ENCODE measurements around the gene RALGAPA2. TPM values are rescaled to one million over a fixed set of nuclear protein-coding genes. Genes with fewer than 3 reads are reported as not detected.

The RALGAPA2 gene
- total RNA-seq, 4 donors from 2014 or later = 89.7 to 126 (median 97.8) TPM

DNA sequence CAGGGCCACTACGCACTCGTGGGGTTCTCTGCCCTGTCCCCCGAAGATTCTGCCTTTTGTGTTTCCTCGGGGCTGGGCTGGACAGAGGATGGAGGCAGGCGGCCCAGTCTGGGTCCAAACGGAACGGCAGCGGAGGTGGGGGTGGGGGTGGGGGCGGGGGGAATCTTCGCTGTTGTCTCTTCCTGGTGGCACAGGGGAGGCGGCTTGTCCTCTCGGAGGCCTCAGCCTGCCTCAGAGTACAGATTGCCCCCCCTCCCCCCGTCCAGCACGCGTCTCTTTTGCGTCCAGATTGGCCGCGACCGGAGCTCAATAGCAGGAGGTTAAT lies 345.9 kb downstream of the RALGAPA2 start:
- Histone ChIP-seq H3K27ac (no peak overlapping the region), H3K4me3 (replicated peaks in 1 of 3) (no peak overlapping the region), H3K27me3 (peaks cover 44% of the 10 kb centered on the region), H3K4me1 (peaks cover 18 to 51% of the 10 kb centered on the region in 2 donors), H3K36me3 (no peaks in the 10 kb centered on the region), H3K9me3 (no peaks in the 10 kb centered on the region)
- intact Hi-C loops (cut with DNase I) = no loop called here
- no peak for TF ChIP-seq POLR2A (IDR thresholded peaks at IDR 0.05)
- TF ChIP-seq, protein P1, sequence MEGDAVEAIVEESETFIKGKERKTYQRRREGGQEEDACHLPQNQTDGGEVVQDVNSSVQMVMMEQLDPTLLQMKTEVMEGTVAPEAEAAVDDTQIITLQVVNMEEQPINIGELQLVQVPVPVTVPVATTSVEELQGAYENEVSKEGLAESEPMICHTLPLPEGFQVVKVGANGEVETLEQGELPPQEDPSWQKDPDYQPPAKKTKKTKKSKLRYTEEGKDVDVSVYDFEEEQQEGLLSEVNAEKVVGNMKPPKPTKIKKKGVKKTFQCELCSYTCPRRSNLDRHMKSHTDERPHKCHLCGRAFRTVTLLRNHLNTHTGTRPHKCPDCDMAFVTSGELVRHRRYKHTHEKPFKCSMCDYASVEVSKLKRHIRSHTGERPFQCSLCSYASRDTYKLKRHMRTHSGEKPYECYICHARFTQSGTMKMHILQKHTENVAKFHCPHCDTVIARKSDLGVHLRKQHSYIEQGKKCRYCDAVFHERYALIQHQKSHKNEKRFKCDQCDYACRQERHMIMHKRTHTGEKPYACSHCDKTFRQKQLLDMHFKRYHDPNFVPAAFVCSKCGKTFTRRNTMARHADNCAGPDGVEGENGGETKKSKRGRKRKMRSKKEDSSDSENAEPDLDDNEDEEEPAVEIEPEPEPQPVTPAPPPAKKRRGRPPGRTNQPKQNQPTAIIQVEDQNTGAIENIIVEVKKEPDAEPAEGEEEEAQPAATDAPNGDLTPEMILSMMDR (IDR thresholded peaks at IDR 0.05) = no peak
- no peak for DNase-seq
- WGBS, 2 donors = 5 to 12% methylated on average over 4 to 19 of the region's 19 CpGs

DNA sequence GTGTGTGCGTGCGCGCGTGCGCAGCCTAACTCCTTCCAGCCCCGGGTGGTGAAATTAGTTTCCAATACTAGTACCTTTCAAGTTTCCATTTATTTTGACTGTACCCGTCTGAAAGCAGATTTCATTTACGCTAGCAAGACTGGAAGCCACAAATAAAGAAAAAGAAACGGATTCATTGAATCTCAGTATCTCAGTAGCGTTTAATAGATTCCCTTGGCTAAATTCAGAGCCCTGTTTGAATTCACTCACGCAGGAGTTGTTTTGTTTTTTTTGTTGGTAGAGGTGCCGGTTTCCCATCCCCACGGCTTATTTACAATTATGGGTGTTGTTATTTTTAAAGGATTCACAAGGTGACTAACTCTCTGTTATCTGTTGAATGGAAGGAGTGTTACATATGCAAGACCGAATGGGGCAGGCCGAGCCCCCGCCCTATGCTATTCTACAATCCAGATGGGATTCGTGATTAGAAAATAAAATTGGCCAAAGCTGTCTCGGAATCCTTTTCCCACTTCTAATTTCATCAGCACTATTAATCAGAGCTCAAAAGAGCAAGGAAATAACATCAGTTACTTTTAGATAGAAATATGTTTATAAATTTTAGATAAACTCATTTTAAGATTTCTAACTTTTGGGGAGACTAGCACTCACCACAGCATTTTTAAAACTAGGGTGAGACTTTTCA lies 346.8 kb downstream of the RALGAPA2 start:
- no peak overlapping the region for H3K4me3 ChIP-seq (replicated peaks in 1 of 3)
- no peaks in the 10 kb centered on the region for H3K9me3 ChIP-seq
- peaks cover 18 to 51% of the 10 kb centered on the region in 2 donors for H3K4me1 ChIP-seq
- intact Hi-C loops (cut with DNase I) = no loop called here
- no peak overlapping the region for H3K27ac ChIP-seq
- no peak for DNase-seq
- WGBS, 2 donors = 11 to 12% methylated on average over 18 of the region's 18 CpGs
- TF ChIP-seq, protein P1 (IDR thresholded peaks at IDR 0.05) = no peak
- no peak for TF ChIP-seq POLR2A (IDR thresholded peaks at IDR 0.05)
- H3K27me3 ChIP-seq = peaks cover 38% of the 10 kb centered on the region
- H3K36me3 ChIP-seq = no peaks in the 10 kb centered on the region

DNA sequence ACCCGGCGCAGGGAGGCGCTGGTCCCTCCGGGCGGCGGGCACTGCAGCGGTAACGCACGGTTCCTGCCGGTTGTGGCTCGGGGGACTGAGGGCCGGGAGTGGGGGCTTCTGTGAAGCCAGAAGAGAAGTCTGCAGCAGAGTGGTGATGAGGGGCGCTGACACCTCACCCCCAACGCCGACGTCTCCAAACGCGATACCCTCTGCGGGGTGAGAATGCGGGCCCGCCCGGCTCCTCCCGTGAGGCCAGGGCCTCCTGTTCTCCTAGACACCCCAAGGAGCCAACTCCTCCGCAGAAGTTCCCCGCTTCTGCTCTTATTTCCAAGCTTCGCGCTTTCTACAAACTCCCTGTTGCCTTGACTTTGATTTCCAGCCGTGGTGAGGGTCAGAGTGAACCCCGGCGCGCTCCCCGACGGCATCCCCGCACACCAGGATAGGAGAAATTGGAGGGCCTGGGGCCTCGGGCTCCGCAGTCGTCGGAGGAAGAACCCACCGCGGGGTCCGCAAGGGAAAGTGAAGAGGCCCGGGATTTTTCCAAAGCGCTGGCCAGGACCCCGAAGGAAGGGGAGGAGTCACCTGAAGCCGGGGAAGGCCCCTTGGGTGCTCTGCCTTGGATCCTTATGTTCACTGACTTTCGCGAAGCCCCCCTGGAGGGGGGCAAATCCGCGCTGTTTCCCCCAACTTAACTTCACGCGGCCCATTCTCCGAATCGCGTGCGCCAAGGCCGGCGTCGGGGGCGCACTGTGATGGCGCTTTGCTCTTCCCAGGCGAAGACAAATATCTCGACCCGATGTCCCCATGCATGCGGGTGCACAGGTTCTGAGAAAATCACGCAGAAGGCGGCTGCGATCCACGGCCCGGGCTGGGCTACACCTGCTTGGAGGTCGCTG lies 347.6 kb downstream of the RALGAPA2 start:
- Histone ChIP-seq H3K4me1 (peaks cover 17 to 50% of the 10 kb centered on the region in 2 donors), H3K36me3 (no peaks in the 10 kb centered on the region), H3K4me3 (replicated peaks in 1 of 3) (no peak overlapping the region), H3K27me3 (peaks cover 38% of the 10 kb centered on the region), H3K9me3 (no peaks in the 10 kb centered on the region), H3K27ac (no peak overlapping the region)
- intact Hi-C loops (cut with DNase I) = no loop called here
- TF ChIP-seq POLR2A (IDR thresholded peaks at IDR 0.05) = no peak
- TF ChIP-seq, protein P1 (IDR thresholded peaks at IDR 0.05) = no peak
- DNase-seq = no peak
- WGBS, 2 donors = 4 to 6% methylated on average over 37 to 58 of the region's 70 CpGs

DNA sequence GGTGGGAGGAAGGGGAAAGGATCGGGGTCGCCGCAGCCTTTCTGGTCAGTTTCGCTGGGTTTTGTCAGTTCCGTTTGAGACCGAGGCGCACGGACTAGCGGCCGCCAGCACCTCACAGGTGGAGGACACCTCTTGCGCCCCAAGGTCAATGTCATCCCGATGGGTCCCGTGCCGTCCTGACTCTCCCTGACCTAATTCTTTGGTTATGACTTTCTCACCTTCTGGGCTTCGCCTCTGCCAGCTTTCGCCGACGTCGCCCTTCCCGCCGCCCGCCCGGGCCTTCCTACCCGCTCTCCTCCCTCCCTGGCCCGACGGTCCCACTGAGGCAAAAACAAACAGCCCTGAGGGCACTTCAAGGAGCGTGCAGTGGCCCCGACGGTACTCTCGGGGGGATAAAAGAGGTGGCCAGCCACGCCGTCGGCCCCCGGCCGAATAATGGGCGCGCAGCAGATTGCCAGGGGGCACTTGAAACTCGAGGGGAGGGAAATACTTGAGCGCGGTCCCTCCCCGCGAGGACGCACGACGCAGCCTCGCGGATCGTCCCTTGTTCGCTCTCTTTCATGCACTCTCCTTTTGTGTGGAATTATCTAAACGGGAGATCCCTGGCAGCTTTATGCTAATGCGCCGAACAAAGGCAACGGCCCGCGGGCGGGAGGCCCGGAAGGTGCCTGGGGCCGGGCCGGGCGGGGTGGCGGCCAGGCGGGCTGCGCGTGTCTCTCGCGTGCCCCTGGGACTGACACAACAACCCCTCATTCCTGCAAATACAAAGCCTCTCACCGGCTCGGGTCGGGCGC lies 348.4 kb downstream of the RALGAPA2 start:
- DNase-seq = no peak
- TF ChIP-seq POLR2A (IDR thresholded peaks at IDR 0.05) = no peak
- TF ChIP-seq, protein P1 (IDR thresholded peaks at IDR 0.05) = no peak
- H3K4me3 ChIP-seq (replicated peaks in 1 of 3) = no peak overlapping the region
- H3K4me1 ChIP-seq = peaks cover 11 to 42% of the 10 kb centered on the region in 2 donors
- intact Hi-C loops (cut with DNase I) = no loop called here
- 2 to 4% methylated on average over 45 to 57 of the region's 70 CpGs for WGBS, 2 donors
- H3K27ac ChIP-seq = no peak overlapping the region
- peaks cover 33% of the 10 kb centered on the region for H3K27me3 ChIP-seq
- no peaks in the 10 kb centered on the region for H3K36me3 ChIP-seq
- no peaks in the 10 kb centered on the region for H3K9me3 ChIP-seq

All from thyroid gland (tissue), 4 donors.